ENCODE measurements around the gene ATG5.

- no peak for TF ChIP-seq CTCF (IDR thresholded peaks at IDR 0.05; ENCODE audit: low read depth, low read length, poor library complexity, severe bottlenecking)
- TF ChIP-seq EZH2phosphoT487 (IDR thresholded peaks at IDR 0.05; ENCODE audit: borderline replicate concordance, low read length) = no peak
These were observed 179.8 kb downstream of the ATG5 start for GRCh38 chr6:106145741-106146227.

Measured in DOHH2 (cell line).